Ovary (tissue), 9 donors: Measurements from ENCODE around the gene PAOX. TPM values are rescaled to one million over a fixed set of nuclear protein-coding genes. Genes with fewer than 3 reads are reported as not detected.

Experiments used
- DNase-seq, 5 donors: peaks; one replicate each; pipeline ENCODE4 v3.0.0-alpha.2; 2019 to 2020
- H3K27ac ChIP-seq, 2 donors: fragments of 200-600 bp; one replicate each; pipeline versions ENCODE4 v1.5.1 to v1.8.0; 2019 to 2022
- H3K27me3 ChIP-seq: fragments of 200-600 bp; one replicate; pipeline ENCODE4 v1.8.0; 2022
- H3K36me3 ChIP-seq: fragments of 200-600 bp; sonication (generic); one replicate; pipeline ENCODE4 v1.5.1; 2019
- H3K4me1 ChIP-seq: one replicate; pipeline ENCODE4 v1.8.1; 2013; ENCODE audit warnings: mild to moderate bottlenecking, moderate library complexity; ENCODE audit not compliant: insufficient read depth
- H3K4me3 ChIP-seq: fragments of 200-600 bp; sonication (generic); one replicate; pipeline ENCODE4 v1.5.1; 2017
- H3K9me3 ChIP-seq, 2 donors: fragments of 200-600 bp in 1 of 2; sonication (generic) in 1 of 2; one replicate each; pipeline versions ENCODE4 v1.5.1 to v1.8.1; 2013 to 2019; ENCODE audit warnings: mild to moderate bottlenecking in 1 of 2, moderate library complexity in 1 of 2
- EP300 ChIP-seq: sonication (generic); formaldehyde crosslinking; IDR thresholded peaks from one replicate; pipeline ENCODE4 v1.6.1; 2017; ENCODE audit warnings: antibody characterized with exemption
- POLR2A ChIP-seq: fragments of 450-650 bp; IDR thresholded peaks from one replicate; pipeline ENCODE4 v1.6.1; 2017; ENCODE audit warnings: antibody characterized with exemption, mild to moderate bottlenecking, moderate library complexity
- WGBS, 3 donors: extraction: QIAGEN DNeasy Blood & Tissue Kit in 1 of 3; methylation state at CpG; one replicate each; pipeline versions ENCODE4 v1.1.5 to v1.1.7; 2013 to 2017; 5-methylcytosine and 5-hydroxymethylcytosine counted together
- intact Hi-C, 4 donors: fragments of 100-400 bp; cut with DNase I; formaldehyde crosslinking; loops; one replicate each; pipeline versions ENCODE4 v1.11.0 to v1.15.1; 2022 to 2023
- polyA plus RNA-seq, 2 donors: library from polyadenylated mRNA; stranded (reverse); fragments of 200-250 nt in 1 of 2; fragments of 350-450 nt in 1 of 2; fragmentation: Illumina TruSeq in 1 of 2; extraction: RNeasy Lipid Tissue Mini Kit (QIAGEN cat#74804) in 1 of 2; gene quantifications; one replicate each; pipeline ENCODE4 v1.2.3, GENCODE V29; 2013 to 2014
- total RNA-seq, 7 donors: library from RNA; depleted of rRNA in 2 of 7; stranded (reverse); fragments of >200 nt in 2 of 7; fragmentation: NEBNext Ultra II Directional in 3 of 7; extraction: Animal tissue kit (Norgen Biotek cat#: 25700) in 3 of 7; gene quantifications; one replicate each; pipeline versions ENCODE4 v1.1.0 to v1.2.4, GENCODE V29; 2016 to 2023
- TF ChIP-seq, protein P1 (sequence below), 3 donors: fragments of 450-650 bp in 2 of 3; fragments of 200-600 bp in 1 of 3; IDR thresholded peaks; one replicate each; pipeline versions ENCODE4 v1.5.1 to v1.8.0; 2016 to 2022; ENCODE audit warnings: antibody characterized with exemption in 3 of 3, mild to moderate bottlenecking in 1 of 3
- donor health status: DM: no; HTN: no; CAD: no; lungs with moderate emphysema.
- donor health status: DM: no; HTN: no; CAD: no.
- donor health status: Bipolar disorder and iron deficiency.
- donor health status: DM: yes; HTN: yes; CAD: no.
- donor health status: DM: no; HTN: no; CAD: no.
- donor health status: DM: yes; HTN: yes; CAD: no.

The PAOX gene
- total and polyA plus RNA-seq, 9 donors: 2.1 to 11.4 (median 8.7) TPM

- Histone ChIP-seq H3K4me3 (no peak overlapping the region), H3K27me3 (no peaks in the 10 kb centered on the region), H3K9me3 (no peaks in the 10 kb centered on the region), H3K4me1 (no peaks in the 10 kb centered on the region), H3K36me3 (no peaks in the 10 kb centered on the region), H3K27ac (no peak overlapping the region)
- 40 to 49% (median 44%) methylated on average over 14 to 16 of the region's 16 CpGs for WGBS, 3 donors
- no peak for DNase-seq
- intact Hi-C loops: no loop called here
- TF ChIP-seq EP300: no peak
- TF ChIP-seq, protein P1, sequence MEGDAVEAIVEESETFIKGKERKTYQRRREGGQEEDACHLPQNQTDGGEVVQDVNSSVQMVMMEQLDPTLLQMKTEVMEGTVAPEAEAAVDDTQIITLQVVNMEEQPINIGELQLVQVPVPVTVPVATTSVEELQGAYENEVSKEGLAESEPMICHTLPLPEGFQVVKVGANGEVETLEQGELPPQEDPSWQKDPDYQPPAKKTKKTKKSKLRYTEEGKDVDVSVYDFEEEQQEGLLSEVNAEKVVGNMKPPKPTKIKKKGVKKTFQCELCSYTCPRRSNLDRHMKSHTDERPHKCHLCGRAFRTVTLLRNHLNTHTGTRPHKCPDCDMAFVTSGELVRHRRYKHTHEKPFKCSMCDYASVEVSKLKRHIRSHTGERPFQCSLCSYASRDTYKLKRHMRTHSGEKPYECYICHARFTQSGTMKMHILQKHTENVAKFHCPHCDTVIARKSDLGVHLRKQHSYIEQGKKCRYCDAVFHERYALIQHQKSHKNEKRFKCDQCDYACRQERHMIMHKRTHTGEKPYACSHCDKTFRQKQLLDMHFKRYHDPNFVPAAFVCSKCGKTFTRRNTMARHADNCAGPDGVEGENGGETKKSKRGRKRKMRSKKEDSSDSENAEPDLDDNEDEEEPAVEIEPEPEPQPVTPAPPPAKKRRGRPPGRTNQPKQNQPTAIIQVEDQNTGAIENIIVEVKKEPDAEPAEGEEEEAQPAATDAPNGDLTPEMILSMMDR (IDR thresholded peaks at IDR 0.05): no peak
- no peak for TF ChIP-seq POLR2A
Observed at GRCh38 chr10:133347710-133348517, 31.1 kb upstream of the PAOX start.

- no peaks in the 10 kb centered on the region for H3K9me3 ChIP-seq
- WGBS, 3 donors: 69 to 81% (median 71%) methylated on average over 8 of the region's 8 CpGs
- DNase-seq: no peak
- H3K4me3 ChIP-seq: no peak overlapping the region
- no peak overlapping the region for H3K27ac ChIP-seq
- H3K4me1 ChIP-seq: no peaks in the 10 kb centered on the region
- H3K36me3 ChIP-seq: no peaks in the 10 kb centered on the region
- TF ChIP-seq POLR2A (no peak), EP300 (no peak)
- TF ChIP-seq, protein P1 (IDR thresholded peaks at IDR 0.05): no peak
- intact Hi-C loops: no loop called here
- no peaks in the 10 kb centered on the region for H3K27me3 ChIP-seq
Observed at GRCh38 chr10:133349160-133349568, 29.9 kb upstream of the PAOX start.

- 52 to 67% (median 57%) methylated on average over 9 of the region's 9 CpGs for WGBS, 3 donors
- TF ChIP-seq, protein P1 (IDR thresholded peaks at IDR 0.05): no peak
- TF ChIP-seq EP300 (no peak), POLR2A (no peak)
- Histone ChIP-seq H3K27ac (no peak overlapping the region), H3K36me3 (no peaks in the 10 kb centered on the region), H3K9me3 (no peaks in the 10 kb centered on the region), H3K27me3 (no peaks in the 10 kb centered on the region), H3K4me3 (no peak overlapping the region), H3K4me1 (no peaks in the 10 kb centered on the region)
- DNase-seq: no peak
- intact Hi-C loops: no loop called here
Observed at GRCh38 chr10:133349577-133350011, 29.5 kb upstream of the PAOX start.

DNA sequence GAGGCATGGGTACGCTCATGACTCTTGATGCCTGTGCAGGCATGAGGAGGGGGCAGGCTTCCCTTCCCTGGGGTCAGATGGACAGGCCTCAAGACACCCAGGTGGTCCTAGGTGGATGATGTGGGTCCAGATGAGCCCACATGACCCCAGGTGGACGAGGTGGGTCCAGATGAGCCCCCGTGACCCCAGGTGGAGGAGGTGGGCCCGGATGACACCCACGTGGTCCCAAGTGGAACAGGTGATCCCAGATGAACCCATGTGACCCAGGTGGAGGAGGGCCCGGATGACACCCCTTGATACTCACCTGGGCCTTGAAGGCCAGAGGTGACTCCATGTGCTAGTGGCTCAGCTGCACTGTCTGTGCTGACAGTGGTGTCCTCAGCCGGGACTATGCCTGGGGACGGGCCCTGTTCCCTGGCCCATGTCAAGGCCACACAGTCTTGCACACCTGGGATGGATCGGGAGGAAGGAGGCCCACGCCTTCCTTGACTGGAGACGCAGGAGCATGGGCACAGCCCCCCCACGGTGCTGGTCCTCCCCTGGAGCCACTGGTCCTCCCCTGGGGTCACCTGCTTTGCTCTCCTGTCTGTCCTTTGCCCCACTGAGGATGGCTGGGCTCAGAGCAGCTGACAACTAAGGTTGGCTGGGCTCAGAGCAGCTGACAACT, 28.6 kb upstream of the PAOX start:
- no peaks in the 10 kb centered on the region for H3K27me3 ChIP-seq

More for the DNA sequence above, 28.6 kb upstream of the PAOX start:
- intact Hi-C loops: no loop called here
- Histone ChIP-seq H3K9me3 (no peaks in the 10 kb centered on the region), H3K4me1 (no peaks in the 10 kb centered on the region), H3K27ac (no peak overlapping the region), H3K36me3 (no peaks in the 10 kb centered on the region), H3K4me3 (no peak overlapping the region)
- TF ChIP-seq POLR2A: no peak
- TF ChIP-seq EP300: no peak
- TF ChIP-seq, protein P1 (IDR thresholded peaks at IDR 0.05): no peak
- WGBS, 3 donors: 35 to 58% (median 46%) methylated on average over 11 to 12 of the region's 12 CpGs
- no peak for DNase-seq
